WTC11 (cell line): ENCODE measurements around the gene SOWAHA.

Experiments
- ATF1 ChIP-seq: sonication (generic); formaldehyde crosslinking; IDR thresholded peaks from 2 replicates; pipeline ENCODE4 v1.8.1; 2023; ENCODE audit warnings: mild to moderate bottlenecking, moderate library complexity, missing genetic modification reagents
- CBFB ChIP-seq: sonication (generic); formaldehyde crosslinking; IDR thresholded peaks from 2 replicates; pipeline ENCODE4 v1.8.1; 2022; ENCODE audit warnings: mild to moderate bottlenecking, low read depth, missing genetic modification reagents
- CTCF ChIP-seq: fragments of 200-600 bp; IDR thresholded peaks from 2 replicates; pipeline ENCODE4 v1.8.0; 2022; ENCODE audit warnings: antibody characterized with exemption
- ETV6 ChIP-seq: sonication (generic); formaldehyde crosslinking; IDR thresholded peaks from 2 replicates; pipeline ENCODE4 v1.8.1; 2022; ENCODE audit warnings: mild to moderate bottlenecking, missing genetic modification reagents
- FOXJ3 ChIP-seq: sonication (generic); formaldehyde crosslinking; IDR thresholded peaks from 2 replicates; pipeline ENCODE4 v1.9.0; 2021; ENCODE audit warnings: missing genetic modification reagents, mild to moderate bottlenecking, borderline replicate concordance
- MLX ChIP-seq: sonication (generic); formaldehyde crosslinking; IDR thresholded peaks from 2 replicates; pipeline ENCODE4 v1.8.1; 2023; ENCODE audit warnings: mild to moderate bottlenecking, missing genetic modification reagents, moderate library complexity
- NFE2L1 ChIP-seq: sonication (generic); formaldehyde crosslinking; IDR thresholded peaks from 2 replicates; pipeline ENCODE4 v1.8.1; 2023; ENCODE audit warnings: missing genetic modification reagents
- NFYB ChIP-seq: sonication (generic); formaldehyde crosslinking; conservative IDR thresholded peaks from 2 replicates; pipeline ENCODE4 v1.8.0; 2022; ENCODE audit warnings: low read depth, missing genetic modification reagents
- NR2C2 ChIP-seq: sonication (generic); formaldehyde crosslinking; IDR thresholded peaks from 2 replicates; pipeline ENCODE4 v1.8.0; 2022; ENCODE audit warnings: mild to moderate bottlenecking, missing genetic modification reagents
- TP53 ChIP-seq: sonication (generic); formaldehyde crosslinking; IDR thresholded peaks from 2 replicates; pipeline ENCODE4 v1.8.1; 2023; ENCODE audit warnings: mild to moderate bottlenecking, missing genetic modification reagents
- USF2 ChIP-seq: sonication (generic); formaldehyde crosslinking; IDR thresholded peaks from 2 replicates; pipeline ENCODE4 v1.8.1; 2023; ENCODE audit warnings: mild to moderate bottlenecking, missing genetic modification reagents, moderate library complexity
- ZNF138 ChIP-seq: sonication (generic); formaldehyde crosslinking; conservative IDR thresholded peaks from 2 replicates; pipeline ENCODE4 v1.8.1; 2022; ENCODE audit warnings: mild to moderate bottlenecking, moderate library complexity, missing genetic modification reagents

GRCh38 chr5:132765311-132766019, 47.6 kb upstream of the SOWAHA start:
- no peak for TF ChIP-seq CTCF
- no peak for TF ChIP-seq FOXJ3 (CRISPR knock-in tag)
- TF ChIP-seq ZNF138: no peak
- no peak for TF ChIP-seq NFE2L1 (CRISPR knock-in tag)
- TF ChIP-seq USF2 (CRISPR knock-in tag): no peak
- no peak for TF ChIP-seq ETV6 (CRISPR knock-in tag)
- TF ChIP-seq CBFB: no peak
- no peak for TF ChIP-seq ATF1 (CRISPR knock-in tag)
- TF ChIP-seq NFYB: no peak
- TF ChIP-seq NR2C2: no peak
- TF ChIP-seq TP53: no peak
- no peak for TF ChIP-seq MLX (CRISPR knock-in tag)
